Measurements from ENCODE around the gene NUP42.
"Not testable (repeated sequence)": the region's sequence is repeated elsewhere in the genome, so short reads cannot be mapped to it uniquely, and the experiment has no call there.

Gene NUP42

GRCh38 chr7:23181684-23182553 is at the start of gene NUP42:
NUP42 (plus strand) TSS chr7:23182048; CDS start chr7:23182086, 38 bp downstream.
- peak; percentile 99 for DNase-seq

- no peak for DNase-seq
These were observed 48.1 kb upstream of the NUP42 start for GRCh38 chr7:23133797-23134196.

GRCh38 chr7:23135755-23136154 is 46.1 kb upstream of the NUP42 start:
- no peak for DNase-seq

GRCh38 chr7:23136216-23136615 is 45.6 kb upstream of the NUP42 start:
- no peak for DNase-seq

GRCh38 chr7:23157679-23158078 is 24.2 kb upstream of the NUP42 start:
- no peak for DNase-seq

- no peak for DNase-seq
These were observed 23.3 kb upstream of the NUP42 start for GRCh38 chr7:23158546-23158945.

GRCh38 chr7:23161482-23161881 is 20.4 kb upstream of the NUP42 start:
- DNase-seq, result no peak

- no peak for DNase-seq
These were observed 17.0 kb upstream of the NUP42 start for GRCh38 chr7:23164846-23165245.

- DNase-seq, result no peak
These were observed 16.5 kb upstream of the NUP42 start for GRCh38 chr7:23165316-23165715.

- DNase-seq, result no peak
These were observed 14.2 kb upstream of the NUP42 start for GRCh38 chr7:23167691-23168090.

- no peak for DNase-seq
These were observed 13.6 kb upstream of the NUP42 start for GRCh38 chr7:23168111-23168885.

- no peak for DNase-seq
These were observed 5.9 kb upstream of the NUP42 start for GRCh38 chr7:23175938-23176337.

- DNase-seq, result no peak
These were observed 1.6 kb downstream of the NUP42 start for GRCh38 chr7:23183279-23184012.

GRCh38 chr7:23184291-23184690 is 2.4 kb downstream of the NUP42 start:
- no peak for DNase-seq

- DNase-seq, result peak; percentile 32
These were observed 3.0 kb downstream of the NUP42 start for GRCh38 chr7:23184709-23185359.

GRCh38 chr7:23185980-23186379 is 4.1 kb downstream of the NUP42 start:
- no peak for DNase-seq

- DNase-seq, result no peak
These were observed 9.2 kb downstream of the NUP42 start for GRCh38 chr7:23191022-23191421.

- DNase-seq, result not testable (repeated sequence)
These were observed 11.9 kb downstream of the NUP42 start for GRCh38 chr7:23193650-23194227.

GRCh38 chr7:23196306-23196705 is 14.5 kb downstream of the NUP42 start:
- no peak for DNase-seq

- DNase-seq, result not testable (repeated sequence)
These were observed 15.9 kb downstream of the NUP42 start for GRCh38 chr7:23197745-23198144.

- DNase-seq, result no peak
These were observed 18.5 kb downstream of the NUP42 start for GRCh38 chr7:23200331-23200730.

GRCh38 chr7:23204241-23204640 is 22.4 kb downstream of the NUP42 start:
- DNase-seq, result no peak

GRCh38 chr7:23205577-23205908 is 23.7 kb downstream of the NUP42 start:
- DNase-seq, result no peak

Data from NCI-H345 (cell line).